Astrocyte of the spinal cord (primary cell): ENCODE results near the gene FDX2.

Experiments used
- DNase-seq: peaks from one replicate; pipeline ENCODE4 v3.0.0; 2011; ENCODE audit warnings: low read depth, low spot score
- H3K4me3 ChIP-seq: 2 replicates; pipeline ENCODE4 v1.5.1; 2011; ENCODE audit warnings: low read depth, mild to moderate bottlenecking, low read length, moderate library complexity
- in situ Hi-C: cut with HindIII; loops from 2 replicates; pipeline ENCODE4 v1.10.0; 2017; ENCODE audit warnings: low sequenced_read_pairs
- TF ChIP-seq, protein P1 (sequence below): IDR thresholded peaks from 2 replicates; pipeline ENCODE4 v1.5.1; 2012; ENCODE audit warnings: low read depth, mild to moderate bottlenecking, low read length, inconsistent platforms

The FDX2 gene

DNA sequence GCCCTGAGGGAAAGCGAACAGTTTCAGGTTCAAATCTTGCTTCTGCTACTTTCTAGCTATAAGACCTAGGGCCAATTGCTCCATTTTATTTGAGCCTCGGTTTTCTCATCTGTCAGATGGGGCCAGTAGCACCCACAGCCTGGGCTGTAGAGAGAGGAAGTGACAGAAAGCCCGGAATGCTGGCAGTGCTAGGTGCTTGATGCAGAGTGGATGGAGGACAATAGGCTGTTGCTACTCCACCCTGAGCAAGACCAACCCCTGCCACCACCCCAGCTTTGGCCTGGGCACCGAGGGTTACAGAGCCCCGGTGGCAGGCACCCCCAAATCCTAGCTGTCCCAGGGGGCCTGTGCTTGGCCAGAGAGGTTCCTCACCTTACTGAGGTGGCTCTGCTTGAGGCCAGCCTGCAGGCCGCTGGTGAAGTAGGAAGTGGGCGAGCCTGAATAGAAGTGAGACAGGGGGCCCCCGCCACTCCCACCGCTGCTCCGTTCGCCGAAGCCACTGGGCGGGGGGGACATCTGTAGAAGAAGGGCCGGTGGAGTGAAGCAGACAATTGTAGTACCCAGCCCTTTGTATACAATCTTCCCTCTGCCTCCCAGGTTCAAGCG, 2.1 kb upstream of the FDX2 start:
- TF ChIP-seq, protein P1, sequence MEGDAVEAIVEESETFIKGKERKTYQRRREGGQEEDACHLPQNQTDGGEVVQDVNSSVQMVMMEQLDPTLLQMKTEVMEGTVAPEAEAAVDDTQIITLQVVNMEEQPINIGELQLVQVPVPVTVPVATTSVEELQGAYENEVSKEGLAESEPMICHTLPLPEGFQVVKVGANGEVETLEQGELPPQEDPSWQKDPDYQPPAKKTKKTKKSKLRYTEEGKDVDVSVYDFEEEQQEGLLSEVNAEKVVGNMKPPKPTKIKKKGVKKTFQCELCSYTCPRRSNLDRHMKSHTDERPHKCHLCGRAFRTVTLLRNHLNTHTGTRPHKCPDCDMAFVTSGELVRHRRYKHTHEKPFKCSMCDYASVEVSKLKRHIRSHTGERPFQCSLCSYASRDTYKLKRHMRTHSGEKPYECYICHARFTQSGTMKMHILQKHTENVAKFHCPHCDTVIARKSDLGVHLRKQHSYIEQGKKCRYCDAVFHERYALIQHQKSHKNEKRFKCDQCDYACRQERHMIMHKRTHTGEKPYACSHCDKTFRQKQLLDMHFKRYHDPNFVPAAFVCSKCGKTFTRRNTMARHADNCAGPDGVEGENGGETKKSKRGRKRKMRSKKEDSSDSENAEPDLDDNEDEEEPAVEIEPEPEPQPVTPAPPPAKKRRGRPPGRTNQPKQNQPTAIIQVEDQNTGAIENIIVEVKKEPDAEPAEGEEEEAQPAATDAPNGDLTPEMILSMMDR = no peak
- H3K4me3 ChIP-seq = no peak overlapping the region
- no peak for DNase-seq
- in situ Hi-C loops = no loop called here

DNA sequence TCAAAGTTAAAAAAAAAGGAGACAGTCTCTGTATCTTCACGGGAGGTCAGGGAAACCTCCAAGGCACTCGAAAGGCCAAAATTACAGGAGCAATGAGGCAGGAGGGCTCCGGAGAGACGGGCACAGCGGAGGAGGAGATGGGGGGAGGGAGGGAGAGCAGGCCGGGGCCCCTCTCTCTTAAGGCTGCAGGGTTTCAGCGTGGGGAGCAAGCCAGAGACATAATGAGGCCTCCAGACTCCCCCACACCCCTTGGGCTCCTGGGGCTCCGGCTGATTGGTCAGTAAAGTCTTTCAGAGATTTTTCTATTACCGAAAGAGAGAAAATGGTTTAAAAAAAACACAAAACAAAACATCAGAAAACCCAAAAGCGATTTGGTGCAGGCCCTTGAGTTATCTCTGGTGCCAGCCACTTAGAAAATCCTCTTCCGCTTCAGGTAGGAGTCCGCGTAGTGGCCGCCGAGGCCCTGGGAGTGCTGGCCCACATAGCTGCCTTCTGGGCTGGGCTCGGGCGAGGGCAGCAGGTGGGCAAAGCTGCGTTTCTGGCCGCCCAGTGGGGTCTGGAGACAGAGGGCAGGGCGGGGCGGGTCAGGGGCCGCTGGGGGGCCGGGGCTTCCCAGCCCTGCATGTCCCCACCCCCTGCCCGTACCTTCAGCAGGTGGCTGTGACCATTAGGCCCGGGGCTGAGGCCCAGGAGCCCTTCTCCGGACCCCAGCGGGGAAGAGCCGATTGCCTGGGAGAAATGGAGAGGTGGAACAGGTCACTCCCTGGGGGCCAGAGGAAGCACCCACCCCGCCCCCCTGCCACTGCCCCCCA, 1.4 kb upstream of the FDX2 start:
- TF ChIP-seq, protein P1 = no peak
- in situ Hi-C loops = no loop called here
- H3K4me3 ChIP-seq = no peak overlapping the region
- DNase-seq = no peak

DNA sequence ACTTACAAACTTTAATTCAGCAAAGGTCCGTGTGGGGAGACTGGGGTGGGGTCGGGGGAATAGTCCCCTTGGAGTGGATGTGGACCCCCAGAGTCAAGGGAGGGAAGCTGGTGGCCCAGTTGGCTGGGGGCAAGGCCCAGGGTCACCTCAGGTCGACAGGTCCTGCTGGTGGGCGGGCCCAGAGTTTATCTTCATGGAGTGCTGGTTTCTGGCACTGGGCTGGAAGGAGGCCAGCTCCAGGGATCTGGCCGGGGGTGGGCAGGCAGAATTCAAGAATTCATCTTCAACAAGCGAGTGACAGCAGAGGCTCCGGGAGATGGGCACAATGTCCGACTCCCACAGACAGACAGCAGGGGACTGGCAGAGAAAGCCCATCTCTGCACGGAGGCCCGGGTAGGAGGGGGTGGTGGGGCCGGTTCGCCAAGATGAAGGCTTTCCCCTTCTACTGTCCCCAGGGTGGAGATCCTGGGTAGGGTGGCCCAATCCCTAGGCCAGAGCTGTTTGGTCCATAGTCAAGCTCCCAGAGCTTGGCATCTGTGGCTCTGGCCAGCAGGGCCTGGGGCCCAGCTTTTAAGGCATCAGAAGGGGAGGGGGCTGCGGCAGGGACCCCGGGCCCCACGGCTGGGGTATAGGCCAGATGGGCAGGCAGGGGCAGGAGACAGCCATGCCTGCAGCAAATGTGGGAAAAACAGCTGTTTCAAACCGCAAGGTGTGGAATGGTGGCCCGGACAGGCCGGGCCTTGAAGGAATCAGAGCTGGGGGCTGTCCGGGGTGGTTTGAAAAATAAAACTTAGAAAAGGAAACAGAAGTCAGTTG, 622 bp upstream of the FDX2 start:
- TF ChIP-seq, protein P1 = no peak
- DNase-seq = no peak
- H3K4me3 ChIP-seq = peak overlapping the region; percentile 82
- in situ Hi-C loops = no loop called here

DNA sequence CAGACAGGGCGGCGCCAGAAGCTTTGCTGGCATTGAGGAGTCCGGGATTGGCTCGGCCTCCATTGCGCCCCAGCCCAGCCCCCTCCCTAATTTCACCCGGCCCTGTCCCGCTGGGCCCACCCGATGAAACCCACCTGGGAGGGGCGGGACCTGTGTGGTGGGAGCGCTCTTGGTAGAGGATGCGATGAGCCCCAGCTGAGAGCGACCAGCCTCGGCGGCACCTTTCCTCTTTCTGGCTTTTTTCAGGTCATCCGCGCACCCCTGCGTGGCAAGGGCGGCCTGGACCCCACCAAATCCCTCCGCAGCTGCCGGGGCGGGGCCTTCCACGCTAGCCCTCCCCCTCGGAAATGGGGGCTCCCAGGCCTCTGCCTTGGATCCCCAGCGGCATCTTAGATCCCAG, 6.4 kb downstream of the FDX2 start, which contains the start of gene ZGLP1:
Gene ZGLP1, minus strand, starts transcription at position 393 of the 400 bp plus-strand sequence.
- in situ Hi-C loops = no loop called here
- DNase-seq = no peak
- no peak within 1 kb of the TSS for H3K4me3 ChIP-seq
- TF ChIP-seq, protein P1 = no peak

DNA sequence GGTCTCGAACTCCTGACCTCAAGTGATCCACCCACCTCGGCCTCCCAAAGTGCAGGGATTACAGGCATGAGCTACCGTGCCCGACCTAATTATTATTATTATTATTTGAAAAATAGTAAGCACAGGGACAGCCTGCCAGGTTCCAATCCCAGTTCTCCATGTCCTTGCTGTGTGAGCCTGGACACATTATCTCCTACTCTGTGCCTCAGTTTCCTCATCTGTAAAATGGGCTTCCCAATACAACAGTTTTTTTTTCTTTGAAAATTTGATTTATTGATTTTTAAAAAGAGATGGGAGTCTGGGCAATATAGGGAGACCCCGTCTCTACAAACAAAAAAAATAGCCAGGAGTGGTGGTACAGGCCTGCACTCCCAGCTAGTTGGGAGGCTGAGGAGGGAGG, 9.5 kb downstream of the FDX2 start:
- TF ChIP-seq, protein P1 = no peak
- H3K4me3 ChIP-seq = no peak overlapping the region
- no peak for DNase-seq
- in situ Hi-C loops = no loop called here

DNA sequence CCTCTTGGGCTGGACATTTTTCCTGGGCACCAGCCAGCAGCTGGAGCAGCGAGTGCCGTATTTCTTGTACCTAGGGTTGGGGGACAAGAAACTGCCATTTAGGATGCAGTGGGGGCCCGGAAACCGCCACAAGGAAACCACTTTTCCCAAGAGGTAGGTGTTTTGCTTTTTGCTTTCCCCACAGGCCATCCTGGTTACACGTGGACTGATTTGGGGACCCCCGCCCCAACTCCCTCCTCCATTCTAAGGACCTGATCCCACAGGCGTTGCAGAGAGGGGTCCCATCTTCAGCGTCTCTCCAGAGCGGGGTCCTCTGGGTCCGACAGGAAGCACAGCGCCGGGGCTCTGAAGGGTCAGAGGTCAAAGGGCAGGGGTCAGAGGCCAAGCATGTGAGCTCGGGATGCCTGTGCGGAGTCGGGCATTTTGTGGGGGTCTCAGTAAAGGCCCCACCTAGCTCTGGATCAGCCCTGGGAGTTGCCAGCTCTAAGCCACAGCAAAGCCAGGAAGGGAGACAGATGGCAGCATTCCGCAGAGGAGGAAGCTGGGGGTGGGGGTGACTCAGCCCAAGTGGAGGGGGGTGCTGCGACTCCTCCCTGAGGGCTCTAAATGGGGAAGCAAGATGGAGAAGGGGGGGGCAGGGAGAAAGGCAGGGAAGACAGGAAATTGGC, 10.5 kb downstream of the FDX2 start:
- in situ Hi-C loops = no loop called here
- TF ChIP-seq, protein P1 = no peak
- no peak overlapping the region for H3K4me3 ChIP-seq
- DNase-seq = no peak
